Nephron (organoid): ENCODE measurements around the gene RAB27B.
"Not testable (repeated sequence)": the region's sequence is repeated elsewhere in the genome, so short reads cannot be mapped to it uniquely, and the experiment has no call there.

ENCODE experiments used
- H3K27ac Mint-ChIP-seq, 3 experiments: 2 replicates each; pipeline ENCODE4 v1.8.0; 2020; ENCODE audit warnings: mixed read lengths in 3 of 3, mild to moderate bottlenecking in 2 of 3, moderate library complexity in 1 of 3
- H3K27me3 Mint-ChIP-seq: 2 replicates; pipeline ENCODE4 v1.8.0; 2021; ENCODE audit warnings: low read depth, mild to moderate bottlenecking, moderate library complexity, mixed read lengths
- H3K36me3 Mint-ChIP-seq: 2 replicates; pipeline ENCODE4 v1.8.0; 2020; ENCODE audit warnings: low read depth, mixed read lengths
- H3K4me1 Mint-ChIP-seq: 2 replicates; pipeline ENCODE4 v1.8.0; 2020; ENCODE audit warnings: mixed read lengths
- H3K4me3 Mint-ChIP-seq, 3 experiments: 2 replicates each; pipeline ENCODE4 v1.8.0; 2020; ENCODE audit warnings: mild to moderate bottlenecking in 3 of 3, mixed read lengths in 3 of 3, moderate library complexity in 2 of 3
- H3K9me3 Mint-ChIP-seq: 2 replicates; pipeline ENCODE4 v1.8.0; 2020; ENCODE audit warnings: mixed read lengths
- CTCF ChIP-seq, 3 experiments: fragments of 200-600 bp; sonication (generic); IDR thresholded peaks; one replicate each; pipeline ENCODE4 v1.5.0; 2021; ENCODE audit warnings: antibody characterized with exemption in 3 of 3; ENCODE audit not compliant: unreplicated experiment in 3 of 3

Gene RAB27B

GRCh38 chr18:54807303-54807702, 21.0 kb upstream of the RAB27B start:
- Mint-ChIP-seq H3K27ac (no peak overlapping the region), H3K27me3 (no peaks in the 10 kb centered on the region), H3K4me3 (no peak overlapping the region), H3K9me3 (no peaks in the 10 kb centered on the region), H3K4me1 (no peaks in the 10 kb centered on the region), H3K36me3 (no peaks in the 10 kb centered on the region)
- no peak for TF ChIP-seq CTCF (IDR thresholded peaks at IDR 0.05; ENCODE audit: unreplicated experiment in 3 of 3)

- H3K4me3 Mint-ChIP-seq, H3K36me3 Mint-ChIP-seq, H3K27ac Mint-ChIP-seq, H3K9me3 Mint-ChIP-seq, H3K27me3 Mint-ChIP-seq, H3K4me1 Mint-ChIP-seq: not testable (repeated sequence)
Measured at GRCh38 chr18:54810662-54811061, 17.6 kb upstream of the RAB27B start.

GRCh38 chr18:54812885-54813284, 15.4 kb upstream of the RAB27B start:
- Mint-ChIP-seq H3K4me3 (no peak overlapping the region), H3K36me3 (no peaks in the 10 kb centered on the region), H3K4me1 (no peaks in the 10 kb centered on the region), H3K27me3 (no peaks in the 10 kb centered on the region), H3K27ac (no peak overlapping the region), H3K9me3 (no peaks in the 10 kb centered on the region)
- TF ChIP-seq CTCF (IDR thresholded peaks at IDR 0.05; ENCODE audit: unreplicated experiment in 3 of 3): no peak

- no peaks in the 10 kb centered on the region for H3K36me3 Mint-ChIP-seq
- H3K4me1 Mint-ChIP-seq: no peaks in the 10 kb centered on the region
- H3K4me3 Mint-ChIP-seq: no peak overlapping the region
- TF ChIP-seq CTCF (IDR thresholded peaks at IDR 0.05; ENCODE audit: unreplicated experiment in 3 of 3): no peak
- H3K27ac Mint-ChIP-seq: no peak overlapping the region
- no peaks in the 10 kb centered on the region for H3K9me3 Mint-ChIP-seq
- no peaks in the 10 kb centered on the region for H3K27me3 Mint-ChIP-seq
Measured at GRCh38 chr18:54813305-54813704, 15.0 kb upstream of the RAB27B start.

- Mint-ChIP-seq H3K27me3 (no peaks in the 10 kb centered on the region), H3K9me3 (no peaks in the 10 kb centered on the region), H3K27ac (no peak overlapping the region), H3K4me3 (no peak overlapping the region), H3K36me3 (no peaks in the 10 kb centered on the region), H3K4me1 (no peaks in the 10 kb centered on the region)
- TF ChIP-seq CTCF (IDR thresholded peaks at IDR 0.05; ENCODE audit: unreplicated experiment in 3 of 3): no peak
Measured at GRCh38 chr18:54813977-54814565, 14.2 kb upstream of the RAB27B start.

- Mint-ChIP-seq H3K4me3 (no peak overlapping the region), H3K36me3 (no peaks in the 10 kb centered on the region), H3K4me1 (no peaks in the 10 kb centered on the region), H3K27me3 (no peaks in the 10 kb centered on the region), H3K27ac (no peak overlapping the region), H3K9me3 (no peaks in the 10 kb centered on the region)
- no peak for TF ChIP-seq CTCF (IDR thresholded peaks at IDR 0.05; ENCODE audit: unreplicated experiment in 3 of 3)
Measured at GRCh38 chr18:54815086-54815485, 13.2 kb upstream of the RAB27B start.

- H3K4me1 Mint-ChIP-seq, H3K27ac Mint-ChIP-seq, H3K4me3 Mint-ChIP-seq, H3K9me3 Mint-ChIP-seq, H3K36me3 Mint-ChIP-seq, H3K27me3 Mint-ChIP-seq: not testable (repeated sequence)
Measured at GRCh38 chr18:54820785-54821275, 7.4 kb upstream of the RAB27B start.
